ENCODE measurements around the gene CLDN15.
"Not testable (repeated sequence)": the region's sequence is repeated elsewhere in the genome, so short reads cannot be mapped to it uniquely, and the experiment has no call there.

CLDN15 gene, protein sequence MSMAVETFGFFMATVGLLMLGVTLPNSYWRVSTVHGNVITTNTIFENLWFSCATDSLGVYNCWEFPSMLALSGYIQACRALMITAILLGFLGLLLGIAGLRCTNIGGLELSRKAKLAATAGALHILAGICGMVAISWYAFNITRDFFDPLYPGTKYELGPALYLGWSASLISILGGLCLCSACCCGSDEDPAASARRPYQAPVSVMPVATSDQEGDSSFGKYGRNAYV

DNA sequence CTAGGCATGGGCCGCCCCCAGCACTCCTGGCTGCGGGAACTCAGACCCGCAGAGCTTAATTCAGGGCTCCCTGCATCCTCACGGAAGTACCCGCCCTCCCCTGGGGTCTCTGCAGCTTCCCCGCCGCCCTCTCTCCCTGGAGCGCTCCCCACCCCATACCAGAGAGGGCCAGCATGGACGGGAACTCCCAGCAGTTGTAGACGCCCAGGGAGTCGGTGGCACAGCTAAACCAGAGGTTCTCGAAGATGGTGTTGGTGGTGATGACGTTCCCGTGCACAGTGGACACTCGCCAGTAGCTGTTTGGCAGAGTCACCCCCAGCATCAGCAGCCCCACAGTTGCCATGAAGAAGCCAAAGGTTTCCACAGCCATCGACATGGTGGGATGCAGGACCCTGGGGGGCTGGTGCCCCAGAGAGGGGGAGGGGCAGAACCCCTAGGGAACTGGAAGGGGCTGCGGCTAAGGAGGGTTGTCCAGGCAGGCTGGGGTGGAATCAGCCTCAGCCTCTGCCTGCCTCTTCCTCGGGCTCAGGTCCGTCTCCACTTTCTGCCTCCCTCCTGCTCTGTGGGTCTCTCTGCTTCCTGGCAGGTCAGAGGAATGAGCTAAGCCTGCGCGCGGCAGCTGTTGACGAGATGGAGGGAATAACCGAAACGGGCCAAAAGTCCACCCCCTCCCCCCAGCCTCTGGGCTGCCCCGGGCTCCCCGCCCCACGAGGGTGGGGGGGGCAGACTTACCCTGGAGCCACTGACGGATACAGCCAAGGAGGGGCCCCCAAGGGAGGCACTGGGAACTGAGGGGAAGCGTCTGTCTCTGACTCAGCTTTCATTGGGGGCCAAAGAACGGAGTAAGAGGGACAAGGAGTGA lies at the start of gene CLDN15:
CLDN15 (minus strand) TSS at position 597 of the 862 bp plus-strand sequence; CDS start at position 376, 221 bp downstream.
- no peak for DNase-seq

DNA sequence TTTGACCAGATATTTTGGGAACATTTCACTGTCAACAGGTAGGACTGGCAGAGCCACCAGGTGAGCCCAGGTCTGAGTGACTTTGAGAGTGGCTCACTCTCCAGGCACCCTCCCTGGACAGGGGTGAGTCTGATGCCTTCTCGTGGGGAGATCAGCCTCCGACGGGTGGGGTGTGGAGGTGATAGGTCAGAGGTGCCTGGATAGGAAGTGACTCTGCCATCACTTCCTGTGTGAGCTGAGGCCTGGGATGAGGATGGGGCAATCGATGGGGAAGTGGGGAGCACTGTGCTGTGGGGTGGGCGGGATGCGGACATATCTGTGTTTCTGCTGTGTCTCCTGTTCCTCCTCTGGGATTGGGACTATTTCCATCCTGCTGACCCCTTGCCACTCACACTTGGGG lies 49.4 kb upstream of the CLDN15 start:
- no peak for DNase-seq

DNA sequence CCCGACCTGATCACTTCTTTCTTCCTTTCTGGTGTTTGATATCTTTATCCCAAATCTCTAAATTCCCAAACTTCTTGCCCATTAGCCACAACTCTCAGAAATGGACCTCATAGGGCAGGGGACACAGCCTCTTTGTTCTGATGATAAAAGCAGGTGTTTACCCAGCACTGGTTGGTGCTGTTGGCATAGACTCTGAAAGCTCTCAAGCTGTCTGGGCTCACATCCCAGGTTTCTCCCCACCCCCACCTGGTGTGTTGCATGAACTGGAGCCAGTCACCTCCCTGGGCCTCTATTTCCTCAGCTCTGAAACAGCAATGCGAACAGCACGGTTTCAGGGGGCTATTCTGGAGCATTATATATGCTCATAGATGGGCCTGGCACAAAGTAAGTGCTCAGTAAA lies 48.3 kb upstream of the CLDN15 start:
- not testable (repeated sequence) for DNase-seq

DNA sequence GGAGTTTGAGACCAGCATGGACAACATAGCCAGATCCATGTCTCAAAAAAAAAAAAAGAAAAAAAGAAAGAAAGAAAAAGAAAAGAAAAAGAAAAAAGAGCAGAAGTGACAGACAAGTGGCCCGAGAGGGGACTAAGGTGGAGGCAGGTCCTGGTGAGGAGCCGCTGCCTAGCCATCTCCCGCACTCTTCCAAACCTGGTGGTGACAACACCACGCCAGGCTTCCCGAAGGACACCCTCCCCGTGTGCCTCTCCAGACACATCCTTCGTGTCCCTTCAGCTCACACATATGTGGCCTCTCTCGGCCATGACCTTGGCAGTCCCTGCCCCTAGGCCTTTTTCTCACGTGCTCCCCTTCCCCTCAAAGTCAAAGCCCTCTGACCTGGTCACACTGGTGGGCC lies 47.6 kb upstream of the CLDN15 start:
- DNase-seq: no peak

DNA sequence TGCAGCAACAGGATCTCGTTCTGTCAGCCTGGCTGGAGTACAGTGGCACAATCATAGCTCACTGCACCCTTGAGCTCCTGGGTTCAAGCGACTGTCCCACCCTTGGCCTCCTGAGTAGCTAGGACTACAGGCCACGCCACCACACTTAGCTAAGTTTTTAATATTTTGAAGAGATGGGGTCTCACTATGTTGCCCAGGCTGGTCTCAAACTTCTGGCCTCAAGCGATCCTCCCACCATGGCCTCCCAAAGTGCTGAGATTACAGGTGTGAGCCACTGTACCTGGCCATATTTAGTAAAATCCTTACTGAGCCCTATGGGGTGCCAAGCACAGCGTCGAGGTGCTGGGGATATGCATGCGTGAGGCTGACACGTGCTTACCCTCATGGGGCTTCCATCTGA lies 43.3 kb upstream of the CLDN15 start:
- not testable (repeated sequence) for DNase-seq

DNA sequence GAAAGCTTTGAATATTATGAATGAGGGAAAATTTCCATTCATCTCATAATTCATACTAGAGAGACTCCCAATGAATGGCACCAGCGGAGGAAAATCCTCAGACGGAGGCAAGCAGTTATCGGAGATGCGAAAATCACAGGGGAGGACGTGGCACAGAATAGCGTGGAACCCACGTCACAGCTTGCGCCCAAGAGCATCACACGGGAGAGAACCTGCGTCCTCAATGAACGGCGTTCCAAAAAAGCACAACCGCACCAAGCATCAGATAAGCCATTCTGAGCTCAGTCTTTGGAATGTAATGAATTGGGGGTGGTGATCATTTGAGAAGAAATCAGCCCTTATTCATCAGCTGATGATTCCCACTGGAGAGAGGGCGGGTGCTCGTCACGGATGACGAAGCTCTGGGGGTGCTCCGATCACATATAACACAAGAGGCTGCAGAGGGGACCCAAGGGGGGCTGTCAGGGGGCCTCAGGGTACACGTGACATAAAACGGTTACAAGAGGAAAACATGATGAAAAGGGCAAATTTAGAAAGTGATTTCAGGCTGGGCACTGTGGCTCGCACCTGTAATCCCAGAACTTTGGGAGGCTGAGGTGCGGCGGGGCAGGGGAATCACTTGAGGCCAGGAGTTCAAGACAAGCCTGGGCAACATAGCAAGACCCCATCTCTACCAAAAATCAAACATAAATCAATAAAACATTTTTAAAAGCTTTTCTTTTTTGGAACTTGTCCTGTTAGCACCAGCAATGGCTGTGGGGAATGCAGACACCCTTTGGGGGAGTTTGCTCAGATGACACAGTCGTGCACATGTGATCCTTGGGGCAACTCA lies 41.1 kb upstream of the CLDN15 start:
- no peak for DNase-seq

DNA sequence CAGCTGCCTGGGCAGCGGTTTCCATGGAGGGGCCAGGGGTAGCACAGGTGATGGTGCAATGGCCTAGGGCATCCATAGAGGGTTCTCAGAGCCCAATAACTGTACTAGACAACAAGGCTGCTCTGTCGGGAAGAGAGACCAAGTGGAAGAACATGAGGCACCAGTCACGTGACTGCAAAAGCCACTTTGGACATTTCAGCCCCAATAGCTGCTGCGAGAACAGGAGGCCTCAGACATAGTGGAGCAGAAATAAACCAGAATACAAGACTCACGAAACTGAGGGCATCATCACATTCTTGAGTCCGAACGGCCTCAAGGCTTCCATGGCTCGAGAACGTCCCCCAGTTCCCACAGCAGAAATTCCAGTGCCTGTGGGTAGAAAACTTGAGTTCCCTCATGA lies 39.6 kb upstream of the CLDN15 start:
- no peak for DNase-seq

DNA sequence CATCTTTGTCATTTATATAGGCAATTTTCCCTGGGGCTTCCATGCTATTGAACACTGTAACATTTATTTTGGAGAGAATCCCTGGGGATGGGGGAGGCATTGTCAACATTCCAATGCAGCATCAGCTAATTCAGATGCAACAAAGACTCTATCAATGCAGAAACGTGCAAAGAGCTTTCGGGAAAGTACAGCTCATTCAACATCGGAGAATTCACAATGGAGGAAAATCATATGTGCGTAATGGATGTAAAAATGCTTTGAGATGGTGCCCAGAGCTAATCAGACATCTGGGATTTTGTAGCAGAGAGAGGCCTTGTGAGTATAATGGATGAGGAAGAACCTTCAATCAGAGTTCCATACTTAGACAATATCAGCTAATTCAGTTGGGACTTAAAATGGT lies 35.6 kb upstream of the CLDN15 start:
- DNase-seq: no peak

DNA sequence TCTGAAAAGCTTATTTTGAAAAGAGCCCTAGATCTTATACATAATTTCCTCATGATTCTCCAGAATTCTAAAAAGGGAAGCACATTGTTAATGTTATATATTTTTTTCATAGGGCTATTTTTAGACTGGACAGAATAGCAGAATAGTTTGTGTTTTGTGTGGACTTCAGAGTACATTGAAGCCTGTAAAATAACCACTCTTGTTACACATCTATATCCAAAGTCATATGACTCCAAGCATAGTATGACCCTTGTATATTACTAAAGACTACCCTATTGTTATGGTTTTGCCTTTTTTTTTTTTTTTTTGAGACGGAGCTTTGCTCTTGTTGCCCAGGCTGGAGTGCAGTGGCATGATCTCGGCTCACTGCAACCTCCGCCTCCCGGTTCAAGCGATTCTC lies 33.4 kb upstream of the CLDN15 start:
- no peak for DNase-seq

DNA sequence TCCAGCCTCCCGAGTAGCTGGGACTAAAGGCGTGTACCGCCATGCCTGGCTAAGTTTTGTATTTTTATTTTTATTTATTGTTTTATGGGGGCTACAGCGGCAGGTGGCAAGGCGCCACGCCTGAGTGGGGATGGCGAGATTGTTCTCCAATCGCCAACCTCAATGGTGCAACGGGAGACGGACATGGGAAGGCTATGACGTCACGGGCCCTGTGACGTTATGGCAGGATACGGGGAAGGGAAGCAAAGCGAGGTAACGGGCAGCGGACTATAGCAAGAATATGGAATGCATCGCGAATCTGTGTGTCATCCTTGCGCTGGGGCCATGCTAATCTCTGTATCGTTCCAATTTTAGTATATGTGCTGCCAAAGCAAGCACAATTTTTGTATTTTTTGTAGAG lies 32.1 kb upstream of the CLDN15 start:
- no peak for DNase-seq

DNA sequence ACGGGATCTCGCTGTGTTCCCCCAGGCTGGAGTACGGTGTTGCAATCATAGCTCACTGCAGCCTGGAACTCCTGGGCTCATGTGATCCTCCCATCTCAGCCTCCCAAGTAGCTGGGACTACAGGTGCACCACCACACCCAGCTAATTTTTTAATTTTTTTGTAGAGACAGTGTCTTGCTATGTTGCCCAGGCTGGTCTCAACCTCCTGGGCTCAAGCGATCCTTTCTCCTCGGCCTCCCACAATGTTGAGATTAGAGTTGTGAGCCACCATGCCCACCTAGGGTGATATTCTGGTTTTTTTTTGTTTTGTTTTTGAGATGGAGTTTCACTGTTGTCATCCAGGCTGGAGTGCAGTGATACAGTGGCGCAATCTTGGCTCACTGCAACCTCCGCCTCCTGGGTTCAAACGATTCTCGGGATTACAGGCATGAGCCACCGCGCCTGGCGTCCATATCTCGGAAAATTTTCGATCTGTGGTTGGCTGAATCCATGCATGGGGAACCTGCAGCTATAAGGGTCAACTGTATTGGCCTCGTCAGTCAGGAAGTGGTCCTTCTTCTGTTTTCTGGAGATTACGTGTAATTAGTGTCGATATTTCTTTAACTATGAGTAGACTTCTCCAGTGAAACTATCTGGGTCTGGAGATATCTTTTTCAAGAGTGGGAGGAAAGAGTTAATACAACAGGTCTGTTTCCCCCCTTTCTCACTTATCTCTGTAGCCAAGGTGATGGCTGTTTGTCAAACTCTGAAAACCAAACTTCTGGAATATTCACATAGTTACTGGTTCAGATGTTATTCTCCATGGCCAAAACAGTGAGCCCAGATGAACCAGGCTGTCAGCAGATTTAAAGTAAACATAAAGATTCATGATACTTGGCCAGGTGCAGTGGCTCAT lies 28.3 kb upstream of the CLDN15 start:
- no peak for DNase-seq

DNA sequence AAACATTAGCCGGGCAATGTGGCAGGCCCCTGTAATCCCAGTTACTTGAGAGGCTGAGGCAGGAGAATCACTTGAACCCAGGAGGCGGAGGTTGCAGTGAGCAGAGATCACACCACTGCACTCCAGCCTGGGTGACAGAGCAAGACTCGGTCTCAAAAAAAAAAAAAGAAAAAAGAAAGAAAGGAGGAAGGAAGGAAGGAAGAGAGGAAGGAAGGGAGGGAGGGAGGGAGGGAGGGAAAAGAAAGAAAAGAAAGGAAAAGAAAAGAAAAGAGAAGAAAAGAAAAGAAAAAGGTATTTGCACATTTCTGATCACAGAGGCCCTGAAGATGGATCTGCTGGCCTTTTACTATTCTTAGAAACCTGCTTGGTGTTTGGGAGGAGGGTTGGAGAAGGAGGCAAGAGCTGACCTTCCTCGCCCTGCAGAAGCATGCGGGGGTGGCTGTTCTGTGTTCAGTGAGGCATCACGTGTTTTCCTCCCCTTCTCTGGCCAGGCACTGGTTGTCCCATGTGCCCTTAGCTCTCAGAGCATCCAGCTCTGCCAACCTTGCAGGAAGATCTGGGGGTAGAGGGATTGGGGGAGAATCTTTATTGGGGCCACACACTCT lies 26.6 kb upstream of the CLDN15 start:
- not testable (repeated sequence) for DNase-seq

DNA sequence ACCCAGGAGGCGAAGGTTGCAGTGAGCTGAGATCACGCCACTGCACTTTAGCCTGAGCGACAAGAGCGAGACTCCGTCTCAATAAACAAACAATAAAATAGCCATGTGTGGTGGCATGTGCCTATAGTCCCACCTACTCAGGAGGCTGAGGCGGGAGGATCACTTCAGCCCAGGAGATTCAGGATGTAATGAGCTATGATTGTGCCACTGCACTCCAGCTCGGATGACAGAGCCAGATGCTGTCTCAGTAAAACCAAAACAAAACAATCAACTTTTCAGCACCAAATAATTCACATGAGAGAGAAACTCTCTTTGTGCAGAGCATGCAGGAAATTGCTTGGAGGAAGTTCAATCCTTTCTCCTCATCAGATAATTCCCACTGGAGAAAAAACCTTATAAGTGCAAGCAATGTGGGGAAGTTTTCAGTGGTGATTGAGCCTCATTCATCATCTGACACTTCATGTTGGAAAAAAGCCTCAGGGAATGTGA lies 20.7 kb upstream of the CLDN15 start:
- DNase-seq: no peak

DNA sequence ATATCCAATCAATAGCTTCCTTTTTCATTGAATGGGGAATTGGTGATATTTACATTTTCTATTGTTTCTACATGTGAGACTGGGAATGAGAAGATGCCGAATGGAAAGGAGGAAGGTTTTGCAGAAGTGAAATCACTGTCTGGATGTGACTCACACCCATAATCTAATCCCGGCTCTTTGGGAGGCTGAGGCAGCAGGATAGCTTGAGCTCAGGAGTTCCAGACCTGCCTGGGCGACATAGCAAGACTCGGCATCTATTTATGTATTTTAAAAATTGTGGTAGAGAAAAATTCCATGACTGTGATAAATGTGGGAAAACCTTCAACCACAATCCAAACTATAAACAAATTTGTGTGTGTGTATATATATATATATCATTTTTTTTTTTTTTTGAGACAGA lies 18.2 kb upstream of the CLDN15 start:
- no peak for DNase-seq

DNA sequence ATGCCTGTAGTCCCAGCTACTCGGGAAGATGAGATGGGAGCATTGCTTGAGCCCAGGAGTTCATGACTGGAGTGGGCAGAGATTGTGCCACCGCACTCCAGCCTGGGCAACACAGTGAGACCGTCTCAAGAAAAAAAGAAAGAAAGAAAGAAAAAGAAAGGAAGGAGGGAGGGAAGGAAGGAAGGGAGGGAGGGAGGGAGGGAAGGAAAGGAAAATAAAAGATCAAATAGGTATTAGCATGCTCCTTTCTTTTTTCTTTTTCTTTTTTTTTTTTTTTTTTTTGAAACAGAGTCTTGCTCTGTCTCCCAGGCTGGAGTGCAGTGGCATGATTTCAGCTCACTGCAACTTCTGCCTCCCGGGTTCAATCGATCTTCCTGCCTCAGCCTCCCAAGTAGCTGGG lies 15.6 kb upstream of the CLDN15 start:
- DNase-seq: not testable (repeated sequence)

DNA sequence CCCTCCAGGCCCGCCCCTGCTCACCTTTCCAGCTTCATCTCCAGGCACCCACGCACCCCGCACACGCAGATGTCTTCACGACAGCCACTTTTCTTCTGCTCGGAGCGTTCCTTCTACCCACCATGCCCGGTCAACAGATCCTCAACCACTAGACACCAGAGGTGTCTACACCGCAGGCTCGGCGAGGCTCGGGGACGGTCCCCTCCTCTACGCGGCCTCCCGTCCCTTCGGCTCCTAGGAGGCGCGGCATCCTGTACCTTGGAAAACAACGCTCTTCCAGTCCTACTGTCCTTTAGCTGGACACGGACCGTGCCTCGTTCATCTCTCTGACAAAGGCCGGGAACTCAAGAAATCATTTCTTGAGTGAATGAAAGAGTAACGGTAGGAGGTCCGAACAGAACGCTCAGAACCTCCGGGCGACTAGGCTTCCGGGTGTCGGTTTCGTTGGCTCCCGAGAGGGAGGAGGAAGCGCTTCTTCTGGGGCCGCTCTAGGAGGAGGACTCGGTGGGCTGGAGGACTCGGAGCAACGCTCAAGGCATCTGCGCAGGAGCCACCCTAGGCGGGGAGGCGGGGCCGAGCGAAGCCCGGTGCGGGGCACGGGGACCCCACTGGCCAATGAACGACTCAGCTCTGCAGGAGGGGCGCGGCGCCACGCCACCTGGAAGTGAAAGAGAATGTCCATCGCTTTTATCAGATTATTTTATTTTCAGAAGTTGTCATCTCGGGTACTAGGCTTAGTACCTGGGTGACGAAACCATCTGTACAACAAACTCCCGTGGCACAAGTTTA lies 14.5 kb upstream of the CLDN15 start:
- peak; percentile 83 for DNase-seq

DNA sequence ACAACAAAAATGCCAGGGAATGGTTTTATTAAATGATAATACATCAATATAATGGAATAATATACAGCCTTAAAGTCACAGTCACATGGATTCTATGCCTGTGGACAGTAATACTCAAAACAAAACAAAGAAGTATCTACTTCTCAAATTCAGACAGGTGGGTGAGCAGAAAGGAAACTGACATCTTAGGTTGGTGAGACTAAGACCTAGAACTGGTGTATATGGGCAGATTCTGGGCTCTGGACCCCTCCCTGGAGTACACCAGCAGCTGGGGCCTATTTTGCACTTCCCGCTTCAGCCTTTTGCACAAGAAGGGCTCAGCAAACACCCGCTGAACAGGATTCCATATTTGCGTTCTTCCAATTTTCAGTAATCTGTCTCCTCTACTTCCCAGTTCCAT lies 12.7 kb upstream of the CLDN15 start:
- DNase-seq: no peak

DNA sequence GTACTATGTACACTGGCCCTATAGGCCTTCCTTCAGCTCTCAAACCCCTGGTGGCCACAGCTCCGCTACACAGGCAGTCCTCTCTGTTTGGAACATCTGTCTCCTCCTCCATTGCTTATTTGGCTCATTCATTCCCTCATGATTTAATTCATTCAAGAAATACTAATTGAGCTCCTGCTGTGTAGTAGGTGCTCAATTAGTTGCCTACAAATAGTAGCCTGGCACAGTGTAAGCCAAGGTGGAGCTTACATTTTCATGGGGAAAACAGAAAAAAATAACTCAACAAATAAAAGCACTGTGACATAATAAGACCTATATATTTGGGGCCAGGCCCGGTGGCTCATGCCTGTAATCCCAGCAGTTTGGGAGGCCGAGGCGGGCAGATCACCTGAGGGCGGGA lies 10.7 kb upstream of the CLDN15 start:
- no peak for DNase-seq

DNA sequence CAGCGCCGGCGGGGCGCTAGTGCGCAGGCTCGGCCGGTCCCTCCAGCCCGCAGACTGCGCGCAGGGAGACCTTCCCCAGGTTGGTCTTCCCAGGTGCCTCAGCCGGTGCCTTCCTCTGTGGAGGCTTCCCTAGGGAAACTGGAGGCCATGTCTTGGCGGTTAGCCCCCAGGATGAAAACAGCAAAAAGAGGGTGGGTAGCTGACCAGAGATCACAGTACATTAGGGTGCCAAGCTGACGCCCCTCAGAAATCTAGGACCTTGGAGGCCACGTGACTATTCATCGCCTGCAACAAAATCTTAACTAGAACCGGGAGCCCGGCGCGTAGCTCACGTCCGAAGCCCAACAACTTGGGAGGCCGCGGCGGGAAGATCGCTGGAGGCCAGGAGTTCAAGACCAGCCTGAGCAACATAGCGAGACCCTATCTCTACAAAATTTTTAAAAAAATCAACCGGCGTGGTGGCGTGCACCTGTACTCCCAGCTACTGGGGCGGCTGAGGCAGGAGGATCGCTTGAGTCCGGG lies 7.6 kb upstream of the CLDN15 start:
- no peak for DNase-seq

DNA sequence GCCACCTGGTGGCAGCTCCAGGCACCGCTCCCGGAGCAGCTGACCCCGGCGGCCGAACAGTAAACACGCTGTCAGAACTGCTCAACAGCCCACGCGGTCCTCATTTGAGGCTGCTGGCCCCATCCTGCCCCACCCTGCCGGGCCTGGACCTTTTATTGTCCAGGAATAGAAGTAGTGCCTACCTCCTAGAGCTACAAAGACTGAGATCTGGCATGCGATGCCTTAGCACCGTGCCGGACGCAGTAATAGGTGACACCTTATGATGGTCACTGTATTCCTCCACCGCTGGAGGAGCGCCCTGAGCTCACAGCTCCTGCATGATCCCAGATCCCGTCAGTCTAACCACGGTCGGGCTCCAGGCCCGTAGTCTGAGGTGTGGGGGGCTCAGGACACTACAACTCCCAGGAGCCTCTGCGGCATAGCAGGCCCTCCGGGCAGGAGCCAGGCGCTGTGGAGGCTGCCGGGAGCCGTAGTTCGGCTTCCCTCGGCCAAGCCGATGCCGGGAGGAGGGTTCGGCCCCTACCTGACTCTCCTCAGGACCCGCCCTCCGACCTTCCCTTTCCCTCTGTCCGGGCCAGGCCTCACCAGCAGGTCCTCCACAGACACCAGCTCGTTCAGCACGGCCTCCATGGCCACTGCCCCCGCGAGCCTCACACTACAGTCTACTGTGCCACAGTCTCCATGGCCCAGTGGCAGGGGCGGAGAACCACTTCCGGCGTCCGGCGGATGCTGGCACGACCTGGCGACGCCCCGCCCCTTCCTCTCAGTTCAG lies 7.0 kb upstream of the CLDN15 start, which contains the start of gene FIS1:
FIS1 (minus strand) TSS at position 707 of the 772 bp plus-strand sequence; CDS start at position 630, 77 bp downstream.
- peak; percentile 73 for DNase-seq
